ENCODE measurements around the gene BBLN.

DNA sequence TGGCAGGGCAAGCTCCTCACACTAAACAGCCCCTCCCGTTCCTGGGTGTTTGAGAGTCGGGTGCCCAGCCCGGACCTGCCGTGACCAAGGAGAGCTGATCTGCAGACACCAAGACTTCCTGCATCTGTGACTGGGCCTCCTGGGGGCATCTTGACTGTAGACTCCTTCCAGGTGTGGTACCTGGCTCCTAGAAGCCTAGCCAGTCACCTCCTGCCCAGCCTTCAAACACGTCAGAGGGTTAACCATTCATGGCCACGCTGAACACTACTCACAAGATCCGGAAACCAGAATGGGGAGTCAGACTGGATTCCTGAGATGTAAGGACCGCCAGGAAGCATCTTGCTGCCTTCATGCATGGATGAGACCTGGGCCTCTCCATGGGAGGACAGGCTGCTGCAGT lies 14.5 kb upstream of the BBLN start:
- TF ChIP-seq EZH2 (optimal IDR thresholded peaks at IDR 0.05; ENCODE audit: low read depth, low read length) (no peak), EZH2phosphoT487 (IDR thresholded peaks at IDR 0.05; ENCODE audit: low read length) (no peak)
- TF ChIP-seq, protein P1, sequence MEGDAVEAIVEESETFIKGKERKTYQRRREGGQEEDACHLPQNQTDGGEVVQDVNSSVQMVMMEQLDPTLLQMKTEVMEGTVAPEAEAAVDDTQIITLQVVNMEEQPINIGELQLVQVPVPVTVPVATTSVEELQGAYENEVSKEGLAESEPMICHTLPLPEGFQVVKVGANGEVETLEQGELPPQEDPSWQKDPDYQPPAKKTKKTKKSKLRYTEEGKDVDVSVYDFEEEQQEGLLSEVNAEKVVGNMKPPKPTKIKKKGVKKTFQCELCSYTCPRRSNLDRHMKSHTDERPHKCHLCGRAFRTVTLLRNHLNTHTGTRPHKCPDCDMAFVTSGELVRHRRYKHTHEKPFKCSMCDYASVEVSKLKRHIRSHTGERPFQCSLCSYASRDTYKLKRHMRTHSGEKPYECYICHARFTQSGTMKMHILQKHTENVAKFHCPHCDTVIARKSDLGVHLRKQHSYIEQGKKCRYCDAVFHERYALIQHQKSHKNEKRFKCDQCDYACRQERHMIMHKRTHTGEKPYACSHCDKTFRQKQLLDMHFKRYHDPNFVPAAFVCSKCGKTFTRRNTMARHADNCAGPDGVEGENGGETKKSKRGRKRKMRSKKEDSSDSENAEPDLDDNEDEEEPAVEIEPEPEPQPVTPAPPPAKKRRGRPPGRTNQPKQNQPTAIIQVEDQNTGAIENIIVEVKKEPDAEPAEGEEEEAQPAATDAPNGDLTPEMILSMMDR (IDR thresholded peaks at IDR 0.05; ENCODE audit: low read length): no peak

Measured in MM.1S (cell line).